Lower lobe of right lung (tissue), 2 donors: ENCODE measurements around the gene ANGPT4. TPM values are rescaled to one million over a fixed set of nuclear protein-coding genes. Genes with fewer than 3 reads are reported as not detected.

Experiments
- ATAC-seq, 2 donors: fragments of 200-7000 bp; cut with Tn5 transposase; one replicate each; pipeline ENCODE4 v1.9.1; 2020 to 2022; ENCODE audit warnings: mild to moderate bottlenecking in 2 of 2, moderate library complexity in 2 of 2
- DNase-seq: peaks from one replicate; pipeline ENCODE4 v3.0.0-alpha.2; 2020
- H3K27ac ChIP-seq: fragments of 200-600 bp; one replicate; pipeline ENCODE4 v1.8.0; 2022
- H3K27me3 ChIP-seq: fragments of 200-600 bp; one replicate; pipeline ENCODE4 v1.8.0; 2022; ENCODE audit warnings: low read depth
- H3K36me3 ChIP-seq: fragments of 200-600 bp; one replicate; pipeline ENCODE4 v1.8.0; 2022; ENCODE audit warnings: mild to moderate bottlenecking
- H3K4me1 ChIP-seq: fragments of 200-600 bp; one replicate; pipeline ENCODE4 v1.8.0; 2022
- H3K4me3 ChIP-seq: fragments of 200-600 bp; one replicate; pipeline ENCODE4 v1.8.0; 2022; ENCODE audit warnings: mild to moderate bottlenecking
- H3K9me3 ChIP-seq: fragments of 200-600 bp; one replicate; pipeline ENCODE4 v1.8.0; 2022
- intact Hi-C: fragments of 100-400 bp; cut with DNase I; formaldehyde crosslinking; loops from one replicate; pipeline ENCODE4 v1.11.0; 2022
- total RNA-seq: library from RNA; stranded (reverse); fragmentation: NEBNext Ultra II Directional; extraction: Animal tissue kit (Norgen Biotek cat#: 25700); gene quantifications from one replicate; pipeline ENCODE4 v1.2.1, GENCODE V29; 2021
- TF ChIP-seq, protein P1 (sequence below): fragments of 200-600 bp; IDR thresholded peaks from one replicate; pipeline ENCODE4 v1.8.0; 2022; ENCODE audit warnings: antibody characterized with exemption, mild to moderate bottlenecking
- donor health status: DM: no; HTN: yes; CAD: no; lungs with severe emphysema.

Gene ANGPT4
- total RNA-seq, 1 donor from 2014 or later: 6.0 TPM

DNA sequence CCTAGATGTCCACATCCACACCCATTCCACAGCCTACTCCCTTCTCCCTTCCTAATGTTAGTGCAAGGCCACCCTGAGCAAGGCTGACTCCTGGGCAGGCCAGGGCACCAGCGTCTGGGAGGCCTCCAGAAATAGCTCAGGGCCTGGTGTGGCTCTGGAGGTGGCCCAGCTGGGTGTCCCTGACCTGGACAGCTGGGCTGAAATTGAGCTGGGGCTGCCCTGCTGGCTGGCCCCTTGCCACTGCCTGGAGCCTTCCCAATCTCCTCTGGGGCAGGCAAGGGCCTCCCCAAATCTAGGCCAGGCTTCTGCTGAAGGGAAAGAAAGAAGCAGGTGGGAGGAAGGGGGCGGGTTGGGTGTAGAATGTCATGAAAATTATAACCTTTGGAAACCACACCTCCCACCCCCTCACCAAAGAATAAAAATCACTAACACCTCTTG is 80.5 kb downstream of the ANGPT4 start:
- H3K4me1 ChIP-seq: peaks cover 61% of the 10 kb centered on the region
- intact Hi-C loops: no loop called here
- ATAC-seq: no peak

DNA sequence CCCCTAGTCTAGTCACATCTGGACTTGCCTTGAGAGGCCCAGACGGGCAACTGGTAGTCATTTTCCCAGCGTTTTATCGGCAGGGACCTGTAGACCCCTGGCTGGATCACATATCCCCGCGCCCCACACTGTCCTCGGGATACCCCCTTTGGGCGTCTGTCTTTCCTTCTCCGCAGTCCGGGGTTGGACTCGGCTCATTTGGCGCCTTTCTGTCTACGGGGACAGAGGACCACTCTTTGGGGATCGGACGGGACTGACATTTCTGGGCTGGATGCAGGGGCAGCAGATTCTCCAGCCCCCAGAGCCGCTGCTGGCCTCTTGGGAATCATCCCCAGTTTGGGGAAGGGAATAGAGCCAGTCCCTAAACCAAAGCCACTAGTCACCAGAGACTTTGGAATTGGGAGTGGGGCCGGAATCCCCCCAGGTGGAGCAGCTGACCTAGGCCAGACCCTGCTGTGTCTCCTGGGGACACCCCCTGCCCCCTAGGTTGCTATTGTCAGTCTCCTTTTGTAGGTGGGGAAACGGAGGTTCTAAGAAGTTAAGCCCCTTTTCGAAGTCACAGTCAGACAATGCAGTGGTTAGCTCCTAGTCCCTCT is 81.9 kb downstream of the ANGPT4 start:
- TF ChIP-seq, protein P1, sequence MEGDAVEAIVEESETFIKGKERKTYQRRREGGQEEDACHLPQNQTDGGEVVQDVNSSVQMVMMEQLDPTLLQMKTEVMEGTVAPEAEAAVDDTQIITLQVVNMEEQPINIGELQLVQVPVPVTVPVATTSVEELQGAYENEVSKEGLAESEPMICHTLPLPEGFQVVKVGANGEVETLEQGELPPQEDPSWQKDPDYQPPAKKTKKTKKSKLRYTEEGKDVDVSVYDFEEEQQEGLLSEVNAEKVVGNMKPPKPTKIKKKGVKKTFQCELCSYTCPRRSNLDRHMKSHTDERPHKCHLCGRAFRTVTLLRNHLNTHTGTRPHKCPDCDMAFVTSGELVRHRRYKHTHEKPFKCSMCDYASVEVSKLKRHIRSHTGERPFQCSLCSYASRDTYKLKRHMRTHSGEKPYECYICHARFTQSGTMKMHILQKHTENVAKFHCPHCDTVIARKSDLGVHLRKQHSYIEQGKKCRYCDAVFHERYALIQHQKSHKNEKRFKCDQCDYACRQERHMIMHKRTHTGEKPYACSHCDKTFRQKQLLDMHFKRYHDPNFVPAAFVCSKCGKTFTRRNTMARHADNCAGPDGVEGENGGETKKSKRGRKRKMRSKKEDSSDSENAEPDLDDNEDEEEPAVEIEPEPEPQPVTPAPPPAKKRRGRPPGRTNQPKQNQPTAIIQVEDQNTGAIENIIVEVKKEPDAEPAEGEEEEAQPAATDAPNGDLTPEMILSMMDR: no peak
- intact Hi-C loops: no loop called here
- peak overlapping the region; percentile 98 for H3K4me3 ChIP-seq
- ATAC-seq: peak in 1 of 2 donors; percentile 25
- H3K4me1 ChIP-seq: peaks cover 68% of the 10 kb centered on the region
- H3K27me3 ChIP-seq: no peaks in the 10 kb centered on the region
- DNase-seq: no peak
- H3K36me3 ChIP-seq: no peaks in the 10 kb centered on the region
- H3K27ac ChIP-seq: peak overlapping the region; percentile 95
- no peaks in the 10 kb centered on the region for H3K9me3 ChIP-seq

More for the DNA sequence above, 80.5 kb downstream of the ANGPT4 start:
- H3K27me3 ChIP-seq: no peaks in the 10 kb centered on the region
- H3K9me3 ChIP-seq: no peaks in the 10 kb centered on the region
- TF ChIP-seq, protein P1: no peak
- no peaks in the 10 kb centered on the region for H3K36me3 ChIP-seq
- no peak overlapping the region for H3K27ac ChIP-seq
- no peak for DNase-seq
- peak overlapping the region; percentile 98 for H3K4me3 ChIP-seq

DNA sequence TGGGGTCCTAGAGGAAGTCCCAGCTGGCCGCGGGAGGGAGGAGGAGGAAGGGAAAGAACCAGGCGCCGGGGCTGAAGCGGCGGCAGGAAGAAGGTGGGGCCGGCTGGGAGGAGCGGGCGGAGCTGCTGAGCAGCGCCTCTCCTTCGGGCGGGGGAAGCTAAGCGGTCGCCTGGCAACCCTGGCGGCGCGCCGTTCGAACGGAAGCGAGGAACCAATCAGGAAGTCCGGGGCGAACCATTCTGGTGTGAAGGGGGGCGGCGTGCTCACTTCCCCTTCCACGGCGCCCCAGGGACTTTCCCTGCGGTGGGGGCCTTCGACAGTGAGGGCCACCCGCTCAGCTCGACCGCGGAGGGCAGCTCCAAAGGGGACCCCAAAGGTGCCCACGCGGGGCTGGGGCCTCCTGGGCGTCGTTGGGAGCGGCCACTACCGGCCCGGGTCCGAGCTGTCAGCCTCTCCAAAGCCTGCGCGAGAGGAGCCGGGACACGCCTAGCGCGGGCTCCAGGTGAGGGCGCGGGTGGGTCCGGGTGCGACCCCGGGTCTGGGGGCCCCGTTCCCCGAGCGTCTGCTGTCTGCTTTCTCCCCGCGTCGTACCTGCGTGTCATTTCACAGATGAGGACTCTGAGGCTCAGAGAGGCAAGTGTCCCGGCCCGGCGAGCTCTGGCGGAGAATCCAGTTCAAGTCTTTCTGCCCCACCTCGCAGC is 82.5 kb downstream of the ANGPT4 start, which contains the start of gene FAM110A:
Gene FAM110A, plus strand, starts transcription at position 266 of the 701 bp plus-strand sequence. CDS start 11,090 bp downstream, outside the sequence.
- peak; percentile 98 to 99 for ATAC-seq
- peak within 1 kb of the TSS; percentile 95 for H3K27ac ChIP-seq
- intact Hi-C loops: no loop called here

DNA sequence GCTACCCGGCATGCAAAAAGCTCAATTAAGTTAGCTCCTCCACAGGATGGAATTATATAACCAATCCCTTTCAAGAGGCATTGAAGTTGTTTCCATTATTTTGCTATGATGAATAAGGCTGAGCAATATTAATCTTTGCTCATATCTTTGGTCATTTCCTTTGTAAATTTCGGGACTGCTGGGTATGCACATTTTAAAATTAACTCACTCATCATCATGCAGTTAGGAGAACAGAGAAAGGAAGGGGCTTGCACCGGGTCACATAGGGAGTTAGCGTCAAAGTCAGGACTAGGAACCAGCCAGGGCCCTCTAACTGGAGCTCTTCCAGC is 83.0 kb downstream of the ANGPT4 start:
- TF ChIP-seq, protein P1: no peak
- no peaks in the 10 kb centered on the region for H3K9me3 ChIP-seq
- no peak for DNase-seq
- intact Hi-C loops: no loop called here
- H3K4me1 ChIP-seq: peaks cover 73% of the 10 kb centered on the region
- peak overlapping the region; percentile 98 for H3K4me3 ChIP-seq
- no peaks in the 10 kb centered on the region for H3K27me3 ChIP-seq
- ATAC-seq: no peak
- H3K36me3 ChIP-seq: no peaks in the 10 kb centered on the region
- H3K27ac ChIP-seq: peak overlapping the region; percentile 95

More for the DNA sequence above, 82.5 kb downstream of the ANGPT4 start, which contains the start of gene FAM110A:
- no peaks in the 10 kb centered on the region for H3K27me3 ChIP-seq
- H3K9me3 ChIP-seq: no peaks in the 10 kb centered on the region
- TF ChIP-seq, protein P1: no peak
- DNase-seq: peak; percentile 98
- H3K4me1 ChIP-seq: peaks cover 75% of the 10 kb centered on the region
- peak within 1 kb of the TSS; percentile 98 for H3K4me3 ChIP-seq
- H3K36me3 ChIP-seq: no peaks in the 10 kb centered on the region

DNA sequence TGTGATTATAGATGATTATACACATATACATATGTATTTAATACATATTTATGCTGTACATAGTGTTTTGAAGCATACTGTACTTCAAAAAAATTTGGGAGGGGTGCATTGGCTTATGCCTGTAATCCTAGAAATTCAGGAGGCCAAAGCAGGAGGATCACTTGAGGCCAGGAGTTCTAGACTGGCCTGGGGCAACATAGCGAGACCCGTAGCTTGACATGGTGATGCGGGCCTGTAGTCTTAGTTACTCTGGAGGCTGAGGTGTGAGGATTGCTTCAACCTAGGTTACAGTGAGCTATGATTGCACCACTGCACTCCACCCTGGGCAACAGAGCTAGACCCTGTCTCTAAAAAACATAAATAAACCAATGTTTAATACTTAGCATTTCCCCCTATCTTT is 84.2 kb downstream of the ANGPT4 start:
- no peak for DNase-seq

More for the DNA sequence above, 84.2 kb downstream of the ANGPT4 start:
- ATAC-seq: no peak
- intact Hi-C loops: no loop called here
- H3K36me3 ChIP-seq: no peaks in the 10 kb centered on the region
- H3K27me3 ChIP-seq: no peaks in the 10 kb centered on the region
- H3K4me1 ChIP-seq: peaks cover 62% of the 10 kb centered on the region
- H3K27ac ChIP-seq: no peak overlapping the region
- TF ChIP-seq, protein P1: no peak
- H3K9me3 ChIP-seq: no peaks in the 10 kb centered on the region
- no peak overlapping the region for H3K4me3 ChIP-seq
